NB4 (cell line): Measurements from ENCODE around the gene MEA1.

ENCODE experiments used
- CTCF ChIP-seq: IDR thresholded peaks from one replicate; pipeline ENCODE4 v1.5.1; 2012; ENCODE audit warnings: low read depth, low read length
- MAX ChIP-seq: IDR thresholded peaks from 2 replicates; pipeline ENCODE4 v1.6.1; 2011; ENCODE audit warnings: low read depth, low read length
- MYC ChIP-seq: IDR thresholded peaks from 2 replicates; pipeline ENCODE4 v1.6.1; 2011; ENCODE audit warnings: low read depth, low read length
- POLR2A ChIP-seq: IDR thresholded peaks from 2 replicates; pipeline ENCODE4 v1.6.1; 2011; ENCODE audit warnings: mild to moderate bottlenecking; ENCODE audit not compliant: insufficient read length; ENCODE audit errors: extremely low read depth

- TF ChIP-seq CTCF: no peak
- TF ChIP-seq MAX: no peak
- TF ChIP-seq POLR2A: no peak
- no peak for TF ChIP-seq MYC
Measured at GRCh38 chr6:43032326-43032725, 18.6 kb upstream of the MEA1 start.
